ENCODE measurements around the gene DCUN1D1. TPM values are rescaled to one million over a fixed set of nuclear protein-coding genes. Genes with fewer than 3 reads are reported as not detected.

The DCUN1D1 gene
- total and polyA plus RNA-seq, 2 of the 8 experiments (the other 6 are each of a cell fraction or from before 2014, with no cell fraction given): 6.8 to 70.3 TPM

DNA sequence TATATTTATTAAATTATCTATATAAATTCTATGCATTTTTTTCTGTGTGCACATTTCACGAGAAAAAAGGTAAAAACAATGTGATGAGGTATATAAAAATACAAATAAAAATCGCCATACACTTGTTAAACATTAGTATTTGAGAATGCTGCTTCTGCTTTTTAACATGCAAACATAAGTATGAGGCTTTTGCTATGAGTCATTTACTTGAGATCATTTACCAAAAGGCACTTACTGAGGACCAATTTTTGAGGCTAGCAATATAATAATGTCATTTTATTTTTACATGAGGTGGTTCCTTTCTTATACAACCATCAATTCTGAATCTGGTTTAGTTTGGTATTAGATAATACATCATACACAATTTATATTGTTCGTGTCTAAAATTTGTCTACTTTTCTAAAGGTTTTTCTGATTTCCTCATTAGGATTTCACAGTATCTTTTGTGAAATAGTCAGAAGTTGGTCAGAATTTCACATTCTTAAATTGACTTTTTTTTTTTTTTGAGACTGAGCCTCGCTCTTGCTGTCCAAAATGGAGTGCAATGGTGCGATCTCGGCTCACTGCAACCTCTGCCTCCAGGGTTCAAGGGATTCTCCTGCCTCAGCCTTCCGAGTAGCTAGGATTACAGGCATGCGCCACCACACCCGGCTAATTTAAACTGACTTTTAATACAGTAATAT lies 25.6 kb downstream of the DCUN1D1 start:
- no peak overlapping the region for H2BK120ac ChIP-seq (replicated peaks; ENCODE audit: low read depth, low read length)
- no peak overlapping the region for H4K91ac ChIP-seq (replicated peaks; ENCODE audit: insufficient read length, low read length)
- ChIA-PET CTCF (ENCODE audit: partially characterized antibody) (no interaction called here), POLR2A (ENCODE audit: partially characterized antibody) (no interaction called here)
- H3K23me2 ChIP-seq (ENCODE audit: low read depth, low read length): no peaks in the 10 kb centered on the region
- H3K9me3 ChIP-seq (ENCODE audit: insufficient read depth in 2 of 2, low read depth in 1 of 2, low read length in 1 of 2): peaks cover 0 to 6% of the 10 kb centered on the region in 2 experiments; a peak in 1 of 4 replicates
- H3K36me3 ChIP-seq (ENCODE audit: control insufficient read depth in 2 of 4, insufficient read depth in 4 of 4, low read length in 3 of 4): peaks cover 0 to 31% (median 4%) of the 10 kb centered on the region in 4 experiments; a peak in 5 of 8 replicates
- H3K23ac ChIP-seq (ENCODE audit: insufficient read length): no peak overlapping the region
- no peak overlapping the region for H4K5ac ChIP-seq (ENCODE audit: insufficient read length, low read depth, low read length)
- no peak overlapping the region for H2BK12ac ChIP-seq (ENCODE audit: low read depth, low read length)
- WGBS, 2 experiments (ENCODE audit: extremely low coverage in 1 of 2, insufficient coverage in 1 of 2, insufficient read length in 1 of 2, insufficient replicate concordance in 2 of 2, low coverage in 1 of 2, low lambda C conversion rate in 2 of 2, missing lambda C conversion rate in 1 of 2): 85% methylated on average over 9 of the region's 9 CpGs; no CpG with 5 or more reads in 1 of the 2 experiments
- no peak overlapping the region for H2BK5ac ChIP-seq (ENCODE audit: low read depth, low read length)
- no peaks in the 10 kb centered on the region for H3K79me1 ChIP-seq (ENCODE audit: low read depth, low read length)
- H2BK20ac ChIP-seq (ENCODE audit: low read length): no peak overlapping the region
- no peak overlapping the region for H2BK15ac ChIP-seq (ENCODE audit: low read length)
- no peak overlapping the region for H3K4ac ChIP-seq (replicated peaks; ENCODE audit: insufficient read length, low read depth, low read length)
- no peak overlapping the region for H3K14ac ChIP-seq (ENCODE audit: insufficient read length)
- H3K79me2 ChIP-seq (ENCODE audit: control insufficient read depth in 1 of 2, insufficient read depth in 2 of 2, low read length in 2 of 2): 0 out of 4 replicates have a peak, but pooled peaks cover 0 to 4% of the 10 kb centered on the region in 2 experiments
- H3K4me1 ChIP-seq (replicated peaks in 1 of 4; ENCODE audit: control insufficient read depth in 3 of 4, insufficient read depth in 4 of 4, low read length in 3 of 4): peaks cover 0 to 2% (median under 1%) of the 10 kb centered on the region in 4 experiments; a peak in 3 of 7 replicates
- H2AFZ ChIP-seq (ENCODE audit: low read length): no peak overlapping the region
- no peak overlapping the region for H3K9ac ChIP-seq (replicated peaks in 1 of 4; ENCODE audit: extremely low read depth in 1 of 4, low read depth in 3 of 4, low read length in 3 of 4)
- no peak overlapping the region for H2AK5ac ChIP-seq (ENCODE audit: low read depth, low read length)
- TF ChIP-seq SRF (IDR thresholded peaks at IDR 0.05; ENCODE audit: low read depth, low read length): no peak
- no peak for TF ChIP-seq CHD2 (IDR thresholded peaks at IDR 0.05; ENCODE audit: low read length)
- no peak for TF ChIP-seq TAF1 (IDR thresholded peaks at IDR 0.05; ENCODE audit: low read depth, low read length)
- TF ChIP-seq BCL11A (IDR thresholded peaks at IDR 0.05; ENCODE audit: low read depth in 2 of 2, low read length in 2 of 2): no peak
- TF ChIP-seq HDAC6 (IDR thresholded peaks at IDR 0.05; ENCODE audit: low read depth, low read length): no peak
- H3K27ac ChIP-seq (ENCODE audit: low read depth, low read length): no peak overlapping the region
- H3K18ac ChIP-seq (ENCODE audit: extremely low read depth, low read length): no peak overlapping the region
- H3K4me2 ChIP-seq (ENCODE audit: insufficient read depth in 1 of 2, low read depth in 2 of 2, low read length in 2 of 2): no peak overlapping the region
- DNase-seq (ENCODE audit: low read depth in 1 of 2, low spot score in 2 of 2) (no peak), FAIRE-seq (no peak)
- no peak overlapping the region for H3K4me3 ChIP-seq (ENCODE audit: extremely low read depth in 1 of 4, insufficient read depth in 2 of 4, low read depth in 3 of 4, low read length in 4 of 4)
- no peaks in the 10 kb centered on the region for H4K20me1 ChIP-seq (replicated peaks in 1 of 2; ENCODE audit: control insufficient read depth in 1 of 2, insufficient read depth in 2 of 2, low read length in 2 of 2)
- no peaks in the 10 kb centered on the region for H3K27me3 ChIP-seq (replicated peaks in 1 of 4; ENCODE audit: control insufficient read depth in 3 of 4, extremely low read depth in 1 of 4, insufficient read depth in 3 of 4, low read length in 3 of 4)
- H4K8ac ChIP-seq (ENCODE audit: extremely low read depth, insufficient read depth, low read length): no peak overlapping the region
- no peak overlapping the region for H3K56ac ChIP-seq (replicated peaks; ENCODE audit: insufficient read length, low read depth, low read length)
